ENCODE results near the gene NDUFB4. TPM values are rescaled to one million over a fixed set of nuclear protein-coding genes. Genes with fewer than 3 reads are reported as not detected.
A peak's percentile ranks its signal among the peaks of the same experiment; 100 is the strongest.

NDUFB4 gene
- polyA plus RNA-seq (2012; ENCODE audit: missing spikeins) = 288 TPM

- FAIRE-seq (peak; percentile 100), DNase-seq (ENCODE audit: insufficient read length) (peak; percentile 67)
- TF ChIP-seq TAF1 (IDR thresholded peaks at IDR 0.05; ENCODE audit: borderline replicate concordance, low read depth, low read length) = peak; percentile 56; the same call in 1 of the 2 replicates
- peak; percentile 87 for TF ChIP-seq POLR2A (IDR thresholded peaks at IDR 0.05; ENCODE audit: low read depth, low read length)
- peak; percentile 83 for TF ChIP-seq POLR2AphosphoS5 (IDR thresholded peaks at IDR 0.05; ENCODE audit: low read depth, low read length)
Observed at GRCh38 chr3:120596116-120596852, at the start of gene NDUFB4. NDUFB4 (plus strand) TSS chr3:120596336; CDS start chr3:120596360, 24 bp downstream.

- FAIRE-seq (no peak), DNase-seq (ENCODE audit: insufficient read length) (no peak)
- no peak for TF ChIP-seq POLR2AphosphoS5 (IDR thresholded peaks at IDR 0.05; ENCODE audit: low read depth, low read length)
- no peak for TF ChIP-seq TAF1 (IDR thresholded peaks at IDR 0.05; ENCODE audit: borderline replicate concordance, low read depth, low read length)
- no peak for TF ChIP-seq POLR2A (IDR thresholded peaks at IDR 0.05; ENCODE audit: low read depth, low read length)
Observed at GRCh38 chr3:120550546-120550945, 45.6 kb upstream of the NDUFB4 start.

- TF ChIP-seq POLR2AphosphoS5 (IDR thresholded peaks at IDR 0.05; ENCODE audit: low read depth, low read length) = no peak
- TF ChIP-seq TAF1 (IDR thresholded peaks at IDR 0.05; ENCODE audit: borderline replicate concordance, low read depth, low read length) = no peak
- no peak for TF ChIP-seq POLR2A (IDR thresholded peaks at IDR 0.05; ENCODE audit: low read depth, low read length)
- FAIRE-seq = no peak
Observed at GRCh38 chr3:120552184-120553172, 43.7 kb upstream of the NDUFB4 start.

GRCh38 chr3:120554812-120555606 is 41.1 kb upstream of the NDUFB4 start:
- DNase-seq (ENCODE audit: insufficient read length) (no peak), FAIRE-seq (no peak)
- TF ChIP-seq POLR2AphosphoS5 (IDR thresholded peaks at IDR 0.05; ENCODE audit: low read depth, low read length) (no peak), POLR2A (IDR thresholded peaks at IDR 0.05; ENCODE audit: low read depth, low read length) (no peak), TAF1 (IDR thresholded peaks at IDR 0.05; ENCODE audit: borderline replicate concordance, low read depth, low read length) (no peak)

More at GRCh38 chr3:120552184-120553172, 43.7 kb upstream of the NDUFB4 start:
- no peak for DNase-seq (ENCODE audit: insufficient read length)

GRCh38 chr3:120555657-120556509 is 40.3 kb upstream of the NDUFB4 start:
- no peak for FAIRE-seq
- no peak for TF ChIP-seq POLR2AphosphoS5 (IDR thresholded peaks at IDR 0.05; ENCODE audit: low read depth, low read length)
- TF ChIP-seq POLR2A (IDR thresholded peaks at IDR 0.05; ENCODE audit: low read depth, low read length) = no peak
- no peak for TF ChIP-seq TAF1 (IDR thresholded peaks at IDR 0.05; ENCODE audit: borderline replicate concordance, low read depth, low read length)
- DNase-seq (ENCODE audit: insufficient read length) = no peak

- no peak for DNase-seq (ENCODE audit: insufficient read length)
- TF ChIP-seq POLR2AphosphoS5 (IDR thresholded peaks at IDR 0.05; ENCODE audit: low read depth, low read length) (no peak), POLR2A (IDR thresholded peaks at IDR 0.05; ENCODE audit: low read depth, low read length) (no peak), TAF1 (IDR thresholded peaks at IDR 0.05; ENCODE audit: borderline replicate concordance, low read depth, low read length) (no peak)
- no peak for FAIRE-seq
Observed at GRCh38 chr3:120557115-120557514, 39.0 kb upstream of the NDUFB4 start.

GRCh38 chr3:120558771-120559241 is 37.3 kb upstream of the NDUFB4 start:
- DNase-seq (ENCODE audit: insufficient read length) (peak; percentile 50), FAIRE-seq (peak; percentile 67)
- TF ChIP-seq TAF1 (IDR thresholded peaks at IDR 0.05; ENCODE audit: borderline replicate concordance, low read depth, low read length) = no peak
- TF ChIP-seq POLR2AphosphoS5 (IDR thresholded peaks at IDR 0.05; ENCODE audit: low read depth, low read length) = no peak
- no peak for TF ChIP-seq POLR2A (IDR thresholded peaks at IDR 0.05; ENCODE audit: low read depth, low read length)

- DNase-seq (ENCODE audit: insufficient read length) (no peak), FAIRE-seq (no peak)
- TF ChIP-seq POLR2A (IDR thresholded peaks at IDR 0.05; ENCODE audit: low read depth, low read length) = no peak
- TF ChIP-seq TAF1 (IDR thresholded peaks at IDR 0.05; ENCODE audit: borderline replicate concordance, low read depth, low read length) = no peak
- no peak for TF ChIP-seq POLR2AphosphoS5 (IDR thresholded peaks at IDR 0.05; ENCODE audit: low read depth, low read length)
Observed at GRCh38 chr3:120559242-120560061, 36.7 kb upstream of the NDUFB4 start.

Data from GM12892 (cell line).